GM23338 (cell line): ENCODE measurements around the gene SLIT1. TPM values are rescaled to one million over a fixed set of nuclear protein-coding genes. Genes with fewer than 3 reads are reported as not detected.

Experiments used
- ATAC-seq: fragments of 200-7000 bp; cut with Tn5 transposase; 3 replicates; pipeline ENCODE4 v1.9.1; 2020
- DNase-seq: peaks from one replicate; pipeline ENCODE4 v3.0.0-alpha.2; 2015; ENCODE audit warnings: low spot score
- H2AFZ ChIP-seq: fragments of 200-600 bp; sonication (generic); 2 replicates; pipeline ENCODE4 v1.8.0; 2016; ENCODE audit warnings: antibody characterized with exemption, mild to moderate bottlenecking, moderate library complexity
- H3F3A ChIP-seq: fragments of 200-600 bp; sonication (generic); replicated peaks from 2 replicates; pipeline ENCODE4 v1.8.0; 2017; ENCODE audit warnings: antibody characterized with exemption, mixed run types, low read depth
- H3K27ac ChIP-seq: fragments of 200-600 bp; sonication (generic); 2 replicates; pipeline ENCODE4 v1.6.1; 2016; ENCODE audit warnings: low read depth
- H3K27me3 ChIP-seq: fragments of 200-600 bp; sonication (generic); 2 replicates; pipeline ENCODE4 v1.8.0; 2016; ENCODE audit warnings: mild to moderate bottlenecking, mixed run types, moderate library complexity; ENCODE audit not compliant: insufficient read depth
- H3K36me3 ChIP-seq: fragments of 200-600 bp; sonication (generic); 2 replicates; pipeline ENCODE4 v1.8.0; 2016; ENCODE audit warnings: mild to moderate bottlenecking; ENCODE audit not compliant: insufficient read depth
- H3K4me1 ChIP-seq: fragments of 200-600 bp; sonication (generic); 2 replicates; pipeline ENCODE4 v1.8.0; 2016; ENCODE audit warnings: mild to moderate bottlenecking, moderate library complexity; ENCODE audit not compliant: insufficient read depth
- H3K4me2 ChIP-seq: fragments of 200-600 bp; sonication (generic); 2 replicates; pipeline ENCODE4 v1.7.1; 2017; ENCODE audit warnings: mixed run types
- H3K4me3 ChIP-seq: fragments of 200-600 bp; sonication (generic); 2 replicates; pipeline ENCODE4 v1.6.1; 2016; ENCODE audit warnings: mixed run types
- H3K79me2 ChIP-seq: fragments of 200-600 bp; sonication (generic); replicated peaks from 2 replicates; pipeline ENCODE4 v1.8.0; 2017; ENCODE audit warnings: mild to moderate bottlenecking; ENCODE audit not compliant: insufficient read depth
- H3K9me2 ChIP-seq: fragments of 200-600 bp; sonication (generic); 2 replicates; pipeline ENCODE4 v1.8.0; 2017; ENCODE audit not compliant: insufficient read depth
- H4K20me1 ChIP-seq: fragments of 200-600 bp; sonication (generic); replicated peaks from 2 replicates; pipeline ENCODE4 v1.8.0; 2017; ENCODE audit warnings: mild to moderate bottlenecking; ENCODE audit not compliant: insufficient read depth
- H3K27ac Mint-ChIP-seq: 2 replicates; pipeline ENCODE4 v1.8.0; 2020; ENCODE audit warnings: inconsistent platforms, mild to moderate bottlenecking, moderate library complexity, mixed read lengths
- H3K27me3 Mint-ChIP-seq: 3 replicates; pipeline ENCODE4 v1.8.0; 2022; ENCODE audit warnings: low read depth, mild to moderate bottlenecking, moderate library complexity, mixed read lengths, inconsistent platforms; ENCODE audit not compliant: insufficient read depth, poor library complexity
- H3K36me3 Mint-ChIP-seq: 3 replicates; pipeline ENCODE4 v1.8.0; 2021; ENCODE audit warnings: low read depth, mild to moderate bottlenecking, inconsistent platforms, moderate library complexity, mixed read lengths
- H3K4me1 Mint-ChIP-seq: 3 replicates; pipeline ENCODE4 v1.8.0; 2020; ENCODE audit warnings: mild to moderate bottlenecking, inconsistent platforms, mixed read lengths
- H3K4me3 Mint-ChIP-seq: 3 replicates; pipeline ENCODE4 v1.8.0; 2021; ENCODE audit warnings: moderate library complexity, mild to moderate bottlenecking, inconsistent platforms, mixed read lengths
- H3K9me3 Mint-ChIP-seq: 3 replicates; pipeline ENCODE4 v1.8.0; 2020; ENCODE audit warnings: moderate library complexity, mild to moderate bottlenecking, inconsistent platforms, mixed read lengths
- EZH2phosphoT487 ChIP-seq: fragments of 200-600 bp; sonication (generic); IDR thresholded peaks from one replicate; pipeline ENCODE4 v1.8.1; 2018; ENCODE audit warnings: antibody characterized with exemption; ENCODE audit not compliant: unreplicated experiment
- JUNB ChIP-seq: IDR thresholded peaks from one replicate; pipeline ENCODE4 v1.6.1; 2016; ENCODE audit warnings: antibody characterized with exemption; ENCODE audit not compliant: unreplicated experiment
- NANOG ChIP-seq: IDR thresholded peaks from 2 replicates; pipeline ENCODE4 v1.6.1; 2016; ENCODE audit warnings: antibody characterized with exemption, borderline replicate concordance
- POLR2AphosphoS5 ChIP-seq: IDR thresholded peaks from 2 replicates; pipeline ENCODE4 v1.6.1; 2016; ENCODE audit warnings: antibody characterized with exemption, low read depth
- STAT1 ChIP-seq: IDR thresholded peaks from one replicate; pipeline ENCODE4 v1.6.1; 2016; ENCODE audit warnings: antibody characterized with exemption; ENCODE audit not compliant: unreplicated experiment
- ZNF114 ChIP-seq: fragments of 250-450 bp; sonication (Bioruptor Pico); IDR thresholded peaks from 2 replicates; pipeline ENCODE4 v1.5.0; 2020; ENCODE audit warnings: mild to moderate bottlenecking, moderate library complexity
- ZNF331 ChIP-seq: fragments of 250-450 bp; sonication (Bioruptor Pico); IDR thresholded peaks from 2 replicates; pipeline ENCODE4 v1.5.0; 2020; ENCODE audit warnings: low read depth, mild to moderate bottlenecking, moderate library complexity
- polyA plus RNA-seq: library from polyadenylated mRNA; unstranded; fragments of >200 nt; fragmentation: Nextera tagmentation; extraction: Ambion mirVana; gene quantifications from 2 replicates; pipeline ENCODE4 v1.2.1, GENCODE V29; 2016
- total RNA-seq: library from RNA; depleted of rRNA; stranded (reverse); fragments of >200 nt; shearing (Covaris generic); gene quantifications from 2 replicates; pipeline ENCODE4 v1.2.3, GENCODE V29; 2014
- TF ChIP-seq, protein P1 (sequence below), 2 experiments: fragments of 200-600 bp in 1 of 2; sonication (generic) in 1 of 2; conservative IDR thresholded peaks; 2 replicates each; pipeline versions ENCODE4 v1.5.1 to v1.6.1; 2016 to 2017; ENCODE audit warnings: antibody characterized with exemption in 2 of 2, low read depth in 2 of 2, mild to moderate bottlenecking in 2 of 2, moderate library complexity in 1 of 2
- TF ChIP-seq, protein P2 (sequence below): IDR thresholded peaks from one replicate; pipeline ENCODE4 v1.6.1; 2018; ENCODE audit warnings: antibody characterized with exemption; ENCODE audit not compliant: unreplicated experiment
- TF ChIP-seq, protein P3 (sequence below): IDR thresholded peaks from 2 replicates; pipeline ENCODE4 v1.6.1; 2016; ENCODE audit warnings: antibody characterized with exemption

Gene SLIT1
- total and polyA plus RNA-seq, 2 experiments from 2014 or later = 0.76 to 1.7 TPM

DNA sequence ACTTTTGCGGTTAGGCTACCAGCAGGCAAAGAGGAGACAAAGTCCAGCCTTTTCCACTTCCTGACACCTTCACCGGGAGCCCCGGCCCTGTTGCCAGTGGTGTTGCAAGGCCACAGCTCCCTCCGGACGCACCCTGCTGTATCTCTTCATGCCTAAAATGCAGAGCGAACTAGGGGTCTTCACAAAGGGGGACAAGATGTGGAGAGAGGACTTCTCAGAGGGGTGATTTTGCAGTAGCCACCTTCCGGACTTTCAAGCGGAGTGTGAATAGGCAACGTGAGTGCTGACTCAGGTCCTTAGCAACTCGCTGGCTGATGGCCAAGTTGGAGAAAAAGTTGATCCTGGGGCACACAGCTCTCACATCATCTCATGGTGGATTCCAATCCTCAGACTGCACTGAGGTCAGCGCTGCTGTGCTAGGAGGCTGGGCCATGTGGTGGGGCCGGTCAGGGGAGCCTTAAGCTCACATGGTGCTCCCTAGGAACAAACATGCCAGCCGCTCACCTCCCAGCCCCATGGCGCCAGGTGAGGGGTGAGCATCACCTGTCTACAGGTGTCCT is 187.3 kb downstream of the SLIT1 start (continued):
- TF ChIP-seq, protein P1, sequence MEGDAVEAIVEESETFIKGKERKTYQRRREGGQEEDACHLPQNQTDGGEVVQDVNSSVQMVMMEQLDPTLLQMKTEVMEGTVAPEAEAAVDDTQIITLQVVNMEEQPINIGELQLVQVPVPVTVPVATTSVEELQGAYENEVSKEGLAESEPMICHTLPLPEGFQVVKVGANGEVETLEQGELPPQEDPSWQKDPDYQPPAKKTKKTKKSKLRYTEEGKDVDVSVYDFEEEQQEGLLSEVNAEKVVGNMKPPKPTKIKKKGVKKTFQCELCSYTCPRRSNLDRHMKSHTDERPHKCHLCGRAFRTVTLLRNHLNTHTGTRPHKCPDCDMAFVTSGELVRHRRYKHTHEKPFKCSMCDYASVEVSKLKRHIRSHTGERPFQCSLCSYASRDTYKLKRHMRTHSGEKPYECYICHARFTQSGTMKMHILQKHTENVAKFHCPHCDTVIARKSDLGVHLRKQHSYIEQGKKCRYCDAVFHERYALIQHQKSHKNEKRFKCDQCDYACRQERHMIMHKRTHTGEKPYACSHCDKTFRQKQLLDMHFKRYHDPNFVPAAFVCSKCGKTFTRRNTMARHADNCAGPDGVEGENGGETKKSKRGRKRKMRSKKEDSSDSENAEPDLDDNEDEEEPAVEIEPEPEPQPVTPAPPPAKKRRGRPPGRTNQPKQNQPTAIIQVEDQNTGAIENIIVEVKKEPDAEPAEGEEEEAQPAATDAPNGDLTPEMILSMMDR (conservative IDR thresholded peaks at IDR 0.05; ENCODE audit: low read depth in 2 of 2) = no peak
- TF ChIP-seq ZNF114 = no peak
- TF ChIP-seq EZH2phosphoT487 = no peak
- TF ChIP-seq, protein P2, sequence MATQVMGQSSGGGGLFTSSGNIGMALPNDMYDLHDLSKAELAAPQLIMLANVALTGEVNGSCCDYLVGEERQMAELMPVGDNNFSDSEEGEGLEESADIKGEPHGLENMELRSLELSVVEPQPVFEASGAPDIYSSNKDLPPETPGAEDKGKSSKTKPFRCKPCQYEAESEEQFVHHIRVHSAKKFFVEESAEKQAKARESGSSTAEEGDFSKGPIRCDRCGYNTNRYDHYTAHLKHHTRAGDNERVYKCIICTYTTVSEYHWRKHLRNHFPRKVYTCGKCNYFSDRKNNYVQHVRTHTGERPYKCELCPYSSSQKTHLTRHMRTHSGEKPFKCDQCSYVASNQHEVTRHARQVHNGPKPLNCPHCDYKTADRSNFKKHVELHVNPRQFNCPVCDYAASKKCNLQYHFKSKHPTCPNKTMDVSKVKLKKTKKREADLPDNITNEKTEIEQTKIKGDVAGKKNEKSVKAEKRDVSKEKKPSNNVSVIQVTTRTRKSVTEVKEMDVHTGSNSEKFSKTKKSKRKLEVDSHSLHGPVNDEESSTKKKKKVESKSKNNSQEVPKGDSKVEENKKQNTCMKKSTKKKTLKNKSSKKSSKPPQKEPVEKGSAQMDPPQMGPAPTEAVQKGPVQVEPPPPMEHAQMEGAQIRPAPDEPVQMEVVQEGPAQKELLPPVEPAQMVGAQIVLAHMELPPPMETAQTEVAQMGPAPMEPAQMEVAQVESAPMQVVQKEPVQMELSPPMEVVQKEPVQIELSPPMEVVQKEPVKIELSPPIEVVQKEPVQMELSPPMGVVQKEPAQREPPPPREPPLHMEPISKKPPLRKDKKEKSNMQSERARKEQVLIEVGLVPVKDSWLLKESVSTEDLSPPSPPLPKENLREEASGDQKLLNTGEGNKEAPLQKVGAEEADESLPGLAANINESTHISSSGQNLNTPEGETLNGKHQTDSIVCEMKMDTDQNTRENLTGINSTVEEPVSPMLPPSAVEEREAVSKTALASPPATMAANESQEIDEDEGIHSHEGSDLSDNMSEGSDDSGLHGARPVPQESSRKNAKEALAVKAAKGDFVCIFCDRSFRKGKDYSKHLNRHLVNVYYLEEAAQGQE = no peak
- no peak for TF ChIP-seq ZNF331 (CRISPR knock-in tag)
- no peak for TF ChIP-seq NANOG
- no peak for TF ChIP-seq POLR2AphosphoS5
- no peak for TF ChIP-seq JUNB
- no peak for TF ChIP-seq STAT1
- TF ChIP-seq, protein P3, sequence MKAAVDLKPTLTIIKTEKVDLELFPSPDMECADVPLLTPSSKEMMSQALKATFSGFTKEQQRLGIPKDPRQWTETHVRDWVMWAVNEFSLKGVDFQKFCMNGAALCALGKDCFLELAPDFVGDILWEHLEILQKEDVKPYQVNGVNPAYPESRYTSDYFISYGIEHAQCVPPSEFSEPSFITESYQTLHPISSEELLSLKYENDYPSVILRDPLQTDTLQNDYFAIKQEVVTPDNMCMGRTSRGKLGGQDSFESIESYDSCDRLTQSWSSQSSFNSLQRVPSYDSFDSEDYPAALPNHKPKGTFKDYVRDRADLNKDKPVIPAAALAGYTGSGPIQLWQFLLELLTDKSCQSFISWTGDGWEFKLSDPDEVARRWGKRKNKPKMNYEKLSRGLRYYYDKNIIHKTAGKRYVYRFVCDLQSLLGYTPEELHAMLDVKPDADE = no peak

DNA sequence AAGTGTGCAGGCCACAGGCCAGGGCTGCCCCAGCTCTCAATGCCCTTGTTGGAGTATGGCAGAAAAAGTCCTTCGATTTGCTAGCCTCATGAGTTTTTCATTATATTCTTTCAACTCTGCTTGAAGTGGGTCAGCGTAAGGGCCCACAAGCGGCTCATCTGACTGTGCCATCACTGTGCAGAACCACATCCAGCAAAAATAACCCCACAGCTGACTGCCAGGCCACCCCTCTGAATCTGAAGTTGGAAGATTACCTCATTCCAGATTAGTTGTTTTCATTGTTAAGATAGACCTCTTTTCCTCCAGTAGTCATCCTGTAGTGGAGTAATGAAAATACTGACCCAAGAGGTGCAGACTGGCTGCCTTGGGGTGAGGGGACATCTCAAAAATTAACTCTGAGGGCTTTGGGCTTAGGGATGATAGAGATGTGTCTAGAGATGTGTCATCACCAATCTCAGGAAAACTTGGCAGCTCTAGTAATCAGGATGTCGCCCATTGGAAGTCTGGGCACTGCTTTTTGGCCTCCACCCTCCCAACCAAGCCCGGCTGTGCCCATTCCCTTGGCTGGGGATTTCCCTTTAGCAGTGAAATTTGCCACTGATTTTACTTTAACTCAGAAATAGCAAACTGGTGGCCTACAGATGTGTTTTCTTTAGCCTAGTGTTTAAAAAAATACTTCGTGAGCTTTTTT is 189.3 kb downstream of the SLIT1 start:
- Histone ChIP-seq H3K36me3 (no peaks in the 10 kb centered on the region), H3K4me1 (no peaks in the 10 kb centered on the region), H3K79me2 (no peaks in the 10 kb centered on the region), H4K20me1 (no peaks in the 10 kb centered on the region), H3K27me3 (no peaks in the 10 kb centered on the region), H3K4me2 (no peak overlapping the region), H3F3A (no peaks in the 10 kb centered on the region), H3K27ac (no peak overlapping the region), H2AFZ (no peak overlapping the region), H3K4me3 (no peak overlapping the region), H3K9me2 (no peaks in the 10 kb centered on the region)
- Mint-ChIP-seq H3K9me3 (no peaks in the 10 kb centered on the region), H3K27ac (no peak overlapping the region), H3K4me3 (no peak overlapping the region), H3K36me3 (no peaks in the 10 kb centered on the region), H3K4me1 (peaks cover 4% of the 10 kb centered on the region; the same call in 2 of the 3 replicates), H3K27me3 (peaks cover 4% of the 10 kb centered on the region)
- no peak for ATAC-seq
- no peak for DNase-seq
- TF ChIP-seq, protein P1 (conservative IDR thresholded peaks at IDR 0.05; ENCODE audit: low read depth in 2 of 2) = no peak
